Uterus (tissue), 4 donors: ENCODE measurements around the gene RNF19B. TPM values are rescaled to one million over a fixed set of nuclear protein-coding genes. Genes with fewer than 3 reads are reported as not detected.
A peak's percentile ranks its signal among the peaks of the same experiment; 100 is the strongest.

ENCODE experiments used
- DNase-seq, 2 donors: peaks; one replicate each; pipeline ENCODE4 v3.0.0-alpha.2; 2019 to 2020
- H3K27ac ChIP-seq, 2 donors: fragments of 200-600 bp; sonication (generic); 1 replicate in 1 of 2; 2 replicates in 1 of 2; pipeline ENCODE4 v1.5.1; 2016 to 2018
- H3K27me3 ChIP-seq, 2 donors: fragments of 200-600 bp; sonication (generic); one replicate each; pipeline ENCODE4 v1.5.1; 2018 to 2019; ENCODE audit warnings: control low read depth in 1 of 2
- H3K36me3 ChIP-seq, 2 donors: fragments of 200-600 bp; sonication (generic); one replicate each; pipeline ENCODE4 v1.5.1; 2019; ENCODE audit warnings: control low read depth in 1 of 2
- H3K4me1 ChIP-seq, 2 donors: fragments of 200-600 bp; sonication (generic); one replicate each; pipeline ENCODE4 v1.5.1; 2018 to 2019; ENCODE audit warnings: control low read depth in 1 of 2
- H3K4me3 ChIP-seq, 2 donors: fragments of 200-600 bp; sonication (generic); 1 replicate in 1 of 2; 2 replicates in 1 of 2; pipeline ENCODE4 v1.5.1; 2018 to 2019; ENCODE audit warnings: mild to moderate bottlenecking in 1 of 2
- H3K9me3 ChIP-seq, 2 donors: fragments of 200-600 bp; sonication (generic); one replicate each; pipeline ENCODE4 v1.5.1; 2019; ENCODE audit warnings: control low read depth in 1 of 2
- CTCF ChIP-seq, 4 experiments: fragments of 200-600 bp in 2 of 4; fragments of 450-650 bp in 2 of 4; sonication (generic) in 2 of 4; IDR thresholded peaks; one replicate each; pipeline ENCODE4 v1.5.1; 2016 to 2019; ENCODE audit warnings: antibody characterized with exemption in 4 of 4, mild to moderate bottlenecking in 2 of 4, moderate library complexity in 1 of 4
- POLR2A ChIP-seq, 2 donors: fragments of 450-650 bp; IDR thresholded peaks; one replicate each; pipeline ENCODE4 v1.6.1; 2016; ENCODE audit warnings: antibody characterized with exemption in 2 of 2, mild to moderate bottlenecking in 1 of 2, moderate library complexity in 1 of 2
- intact Hi-C: fragments of 100-400 bp; cut with DNase I; formaldehyde crosslinking; loops from one replicate; pipeline ENCODE4 v1.15.1; 2023; ENCODE audit warnings: low total_unique reads
- total RNA-seq, 4 donors: library from RNA; depleted of rRNA in 3 of 4; stranded (reverse); fragments of >200 nt in 3 of 4; gene quantifications; one replicate each; pipeline versions ENCODE4 v1.1.0 to v1.2.4, GENCODE V29; 2014 to 2023
- donor health status: DM: yes; HTN: yes; CAD: no.

The RNF19B gene
- total RNA-seq, 4 donors from 2014 or later = 13.2 to 23.4 (median 17.4) TPM

GRCh38 chr1:32895325-32896215 is 69.0 kb downstream of the RNF19B start:
- Histone ChIP-seq H3K27me3 (no peaks in the 10 kb centered on the region), H3K9me3 (no peaks in the 10 kb centered on the region), H3K4me1 (peaks cover 0 to 12% of the 10 kb centered on the region in 2 donors), H3K36me3 (no peaks in the 10 kb centered on the region), H3K27ac (no peak overlapping the region), H3K4me3 (no peak overlapping the region)
- no peak for TF ChIP-seq POLR2A (IDR thresholded peaks at IDR 0.05)
- no peak for TF ChIP-seq CTCF (IDR thresholded peaks at IDR 0.05)
- intact Hi-C loops = no loop called here
- DNase-seq = no peak

GRCh38 chr1:32894681-32895080 is 69.9 kb downstream of the RNF19B start:
- H3K27ac ChIP-seq = no peak overlapping the region
- no peak for DNase-seq
- TF ChIP-seq POLR2A (IDR thresholded peaks at IDR 0.05) (no peak), CTCF (IDR thresholded peaks at IDR 0.05) (no peak)
- no peaks in the 10 kb centered on the region for H3K27me3 ChIP-seq
- no peak overlapping the region for H3K4me3 ChIP-seq
- H3K9me3 ChIP-seq = no peaks in the 10 kb centered on the region
- H3K4me1 ChIP-seq = peaks cover 0 to 10% of the 10 kb centered on the region in 2 donors
- intact Hi-C loops = no loop called here
- no peaks in the 10 kb centered on the region for H3K36me3 ChIP-seq

- Histone ChIP-seq H3K36me3 (no peaks in the 10 kb centered on the region), H3K4me3 (peak overlapping the region in 1 of 2 donors; percentile 48), H3K27ac (peak overlapping the region in 1 of 2 donors; percentile 54), H3K4me1 (peaks cover 0 to 10% of the 10 kb centered on the region in 2 donors), H3K27me3 (no peaks in the 10 kb centered on the region), H3K9me3 (no peaks in the 10 kb centered on the region)
- TF ChIP-seq POLR2A (IDR thresholded peaks at IDR 0.05) = no peak
- no peak for TF ChIP-seq CTCF (IDR thresholded peaks at IDR 0.05)
- intact Hi-C loops = no loop called here
- no peak for DNase-seq
These were observed 70.5 kb downstream of the RNF19B start for GRCh38 chr1:32894019-32894600.

- Histone ChIP-seq H3K27ac (peak overlapping the region; percentile 23 to 54), H3K36me3 (no peaks in the 10 kb centered on the region), H3K4me1 (peaks cover 0 to 10% of the 10 kb centered on the region in 2 donors), H3K27me3 (no peaks in the 10 kb centered on the region), H3K9me3 (no peaks in the 10 kb centered on the region), H3K4me3 (peak overlapping the region; percentile 48 to 51)
- DNase-seq = peak; percentile 70
- TF ChIP-seq CTCF (IDR thresholded peaks at IDR 0.05) (peak in 1 of 4 experiments; percentile 9), POLR2A (IDR thresholded peaks at IDR 0.05) (no peak)
- intact Hi-C loops = no loop called here
These were observed 71.2 kb downstream of the RNF19B start for GRCh38 chr1:32893198-32894018.
